Stimulated activated CD4-positive, alpha-beta T cell treated with anti-CD3 and anti-CD28 coated beads, Interleukin-15, amount 100 ng/mL, for 48 hours (primary cell): ENCODE results near the gene RAX2.
"Not testable (repeated sequence)": the region's sequence is repeated elsewhere in the genome, so short reads cannot be mapped to it uniquely, and the experiment has no call there.

Experiments used
- DNase-seq, 2 donors: peaks; one replicate each; pipeline ENCODE4 v3.0.0-alpha.2; 2020; ENCODE audit warnings: low read depth in 2 of 2

The RAX2 gene

DNA sequence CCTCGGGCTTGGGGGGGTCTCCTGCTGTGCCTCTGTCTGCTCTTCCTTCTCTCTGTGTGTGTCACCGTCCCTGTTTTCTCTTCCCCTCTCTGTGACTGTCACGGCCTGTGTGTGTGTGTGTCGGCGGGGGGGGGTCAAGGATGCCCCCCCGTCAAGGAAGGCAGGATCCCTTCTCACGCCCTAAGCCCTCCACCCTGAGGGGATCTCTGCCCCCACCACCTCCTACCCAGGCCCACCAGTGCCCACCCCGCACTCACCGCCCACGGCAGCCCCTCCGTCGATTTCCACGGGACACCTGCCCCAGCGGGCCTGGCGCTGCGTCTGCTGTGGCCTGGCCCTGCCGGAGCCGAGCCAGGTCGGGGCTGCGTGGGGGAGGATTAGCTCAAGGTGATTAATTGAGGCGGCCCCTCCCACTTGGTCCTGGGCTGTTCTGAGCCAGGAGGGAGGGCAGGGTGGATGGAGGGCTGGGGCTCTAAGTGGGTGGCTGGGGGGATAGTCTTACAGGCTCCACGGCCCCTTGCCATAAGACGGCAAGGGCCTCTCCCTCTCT is at the start of gene RAX2:
Gene RAX2 (minus strand): TSS at position 323 of the 550 bp plus-strand sequence. CDS start 486 bp downstream, outside the sequence.
- no peak for DNase-seq

DNA sequence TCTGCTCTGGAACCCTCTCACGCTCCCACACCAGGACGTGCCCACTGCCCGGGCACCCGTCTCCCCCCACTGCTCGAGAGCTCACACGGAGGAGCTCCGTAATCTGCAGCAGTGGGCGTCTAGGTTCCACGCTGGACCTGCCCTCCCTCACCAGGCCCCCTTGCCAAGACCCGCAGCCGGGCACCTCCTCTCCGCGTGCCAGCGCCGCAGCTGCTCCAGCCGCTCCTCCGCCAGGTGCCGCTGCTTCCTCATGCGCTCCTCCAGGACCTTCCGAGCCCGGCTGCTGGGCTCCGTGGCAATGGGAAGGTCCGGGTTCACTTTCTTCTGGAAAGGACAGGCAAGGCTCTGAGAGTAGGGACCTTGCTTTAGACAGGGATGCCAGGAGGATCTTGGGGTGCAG is 49.1 kb upstream of the RAX2 start:
- DNase-seq: no peak

DNA sequence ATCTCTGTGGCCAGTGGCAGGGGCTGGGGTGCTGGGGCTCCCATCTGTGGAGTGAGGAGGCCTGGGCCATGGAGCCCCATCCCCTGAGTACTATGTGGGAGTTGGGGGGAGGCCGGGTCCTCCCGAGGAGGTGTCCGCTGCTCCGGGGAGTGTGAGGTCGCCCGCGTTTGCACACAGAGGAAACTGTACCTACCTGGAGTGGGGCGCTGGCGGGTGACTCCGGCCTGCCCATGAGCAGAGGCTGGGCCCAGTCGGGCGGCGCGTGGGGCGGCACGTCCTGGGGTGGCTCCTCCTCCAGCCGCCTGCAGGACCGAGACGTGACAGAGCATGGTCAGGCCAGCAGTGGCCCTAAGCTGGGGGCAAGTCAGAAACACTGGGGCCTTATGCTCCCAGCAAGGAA is 48.0 kb upstream of the RAX2 start:
- DNase-seq: no peak

DNA sequence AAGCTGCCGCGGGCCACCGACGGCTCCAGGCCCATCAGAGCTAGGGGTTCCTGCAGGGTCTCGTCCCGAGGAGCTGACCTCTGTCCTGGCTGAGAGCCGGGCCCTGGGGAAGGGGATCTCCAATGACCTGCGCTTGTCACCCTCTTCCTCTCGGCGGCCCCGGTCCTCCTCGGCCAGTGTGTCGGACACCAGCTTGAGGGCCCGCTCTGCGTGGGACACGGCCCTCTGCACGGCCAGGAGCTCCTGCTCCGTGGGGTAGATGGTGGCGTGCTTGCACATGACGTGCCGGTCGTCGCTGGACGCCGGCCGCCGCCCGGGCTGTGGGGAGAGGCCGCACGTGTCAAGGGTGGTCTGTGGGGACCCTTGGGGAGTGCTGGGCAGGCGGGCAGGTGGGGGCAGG is 46.9 kb upstream of the RAX2 start:
- no peak for DNase-seq

DNA sequence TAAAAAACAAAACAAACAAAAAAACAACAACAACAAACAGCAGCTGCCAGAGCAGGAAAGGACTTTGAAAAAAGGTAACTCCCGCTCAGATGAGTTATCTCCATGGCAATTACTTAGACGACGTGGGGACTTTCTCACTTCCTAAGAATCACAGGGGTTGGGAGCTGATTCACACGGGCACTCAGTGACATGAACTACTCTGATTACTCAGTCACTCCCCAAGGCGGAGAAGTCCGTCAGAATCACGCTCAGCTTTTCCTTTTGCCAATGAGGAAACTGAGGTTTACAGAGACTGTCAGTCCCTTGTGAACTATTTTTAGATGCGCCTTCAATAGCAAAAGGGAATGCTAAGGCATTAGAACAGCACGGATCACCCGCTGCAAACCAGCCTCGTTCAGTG is 46.4 kb upstream of the RAX2 start:
- DNase-seq: peak; percentile 35 to 55

DNA sequence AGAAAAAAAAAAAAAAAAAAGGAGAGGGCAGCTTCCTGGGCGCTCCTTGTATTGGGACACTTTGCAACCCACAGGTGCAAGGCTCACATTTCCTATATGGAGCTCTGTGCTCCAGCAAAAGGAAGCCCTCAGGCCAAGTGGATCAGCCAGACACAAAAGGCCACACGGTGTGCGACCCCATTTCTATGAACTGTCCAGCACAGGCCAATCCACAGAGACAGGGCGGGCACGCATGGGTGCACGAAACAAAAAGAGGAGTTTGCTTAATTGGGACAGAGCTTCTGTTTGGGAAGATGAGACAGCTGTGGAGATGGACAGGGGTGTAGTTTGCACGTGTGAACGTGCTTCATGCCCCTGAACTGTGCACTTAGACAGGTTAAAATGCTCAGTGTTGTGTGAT is 45.7 kb upstream of the RAX2 start:
- DNase-seq: no peak

DNA sequence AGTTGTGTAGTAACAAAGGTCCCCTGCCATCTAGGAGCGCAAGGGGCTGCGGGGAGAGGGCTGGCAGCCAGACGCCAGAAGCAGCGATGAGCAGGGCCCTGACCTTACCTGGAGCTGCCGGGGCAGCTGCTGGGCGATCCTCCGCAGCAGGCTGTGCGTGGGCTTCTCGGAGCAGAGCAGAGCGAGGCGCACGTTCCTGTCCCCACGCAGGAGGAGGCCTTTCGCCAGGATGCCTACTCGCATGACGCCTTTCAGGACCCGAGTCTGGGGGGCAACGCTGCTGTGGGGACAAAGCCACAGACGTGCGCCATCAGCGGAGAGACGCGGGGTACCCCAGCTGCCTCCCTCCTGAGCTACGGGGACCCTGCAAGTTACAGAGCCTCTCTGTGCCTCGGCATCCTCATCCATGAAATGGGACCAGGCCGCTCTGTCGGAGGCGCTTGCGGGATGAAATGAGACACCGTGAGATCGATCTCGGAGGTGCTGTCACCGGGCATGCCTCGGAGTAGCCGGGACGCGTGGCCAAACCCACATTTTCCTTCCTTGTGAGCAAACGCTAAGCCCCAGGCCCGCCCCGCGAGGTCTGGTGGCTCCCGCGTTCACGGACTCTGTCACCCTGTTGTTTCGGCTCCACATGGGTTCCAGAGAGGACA is 44.7 kb upstream of the RAX2 start:
- no peak for DNase-seq

DNA sequence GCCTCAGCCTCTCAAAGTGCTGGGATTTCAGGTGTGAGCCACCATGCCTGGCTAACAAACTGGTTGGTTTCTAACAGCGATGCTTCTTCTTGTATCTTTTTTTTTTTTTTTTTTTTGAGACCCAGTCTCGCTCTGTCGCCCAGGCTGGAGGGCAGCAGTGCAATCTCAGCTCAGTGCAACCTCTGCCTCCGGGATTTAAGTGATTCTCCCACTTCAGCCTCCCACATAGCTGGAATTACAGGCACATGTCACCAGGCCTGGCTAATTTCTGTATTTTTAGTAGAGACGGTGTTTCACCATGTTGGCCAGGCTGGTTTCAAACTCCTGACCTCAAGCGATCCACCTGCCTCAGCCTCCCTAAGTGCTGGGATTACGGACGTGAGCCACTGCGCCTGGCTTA is 44.1 kb upstream of the RAX2 start:
- not testable (repeated sequence) for DNase-seq

DNA sequence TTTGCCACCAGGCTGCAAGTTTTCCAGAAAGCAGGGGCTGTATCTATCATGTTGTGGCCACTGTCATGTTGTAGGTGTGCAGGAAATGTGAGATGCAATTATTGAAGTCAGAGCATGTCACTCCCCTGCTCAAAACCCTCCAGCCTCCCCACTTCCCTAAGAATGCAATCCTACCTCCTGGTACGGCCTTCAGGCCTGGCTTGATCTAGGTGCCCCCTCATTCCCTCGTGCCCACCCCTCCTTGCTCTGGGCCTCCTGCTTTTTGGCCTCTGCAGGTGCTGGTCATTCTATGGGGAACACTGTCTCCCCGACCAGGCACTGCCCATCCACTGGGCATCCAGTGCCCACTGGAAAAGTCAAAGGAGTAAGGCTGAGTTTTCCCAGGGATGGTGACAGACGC is 42.6 kb upstream of the RAX2 start:
- no peak for DNase-seq

DNA sequence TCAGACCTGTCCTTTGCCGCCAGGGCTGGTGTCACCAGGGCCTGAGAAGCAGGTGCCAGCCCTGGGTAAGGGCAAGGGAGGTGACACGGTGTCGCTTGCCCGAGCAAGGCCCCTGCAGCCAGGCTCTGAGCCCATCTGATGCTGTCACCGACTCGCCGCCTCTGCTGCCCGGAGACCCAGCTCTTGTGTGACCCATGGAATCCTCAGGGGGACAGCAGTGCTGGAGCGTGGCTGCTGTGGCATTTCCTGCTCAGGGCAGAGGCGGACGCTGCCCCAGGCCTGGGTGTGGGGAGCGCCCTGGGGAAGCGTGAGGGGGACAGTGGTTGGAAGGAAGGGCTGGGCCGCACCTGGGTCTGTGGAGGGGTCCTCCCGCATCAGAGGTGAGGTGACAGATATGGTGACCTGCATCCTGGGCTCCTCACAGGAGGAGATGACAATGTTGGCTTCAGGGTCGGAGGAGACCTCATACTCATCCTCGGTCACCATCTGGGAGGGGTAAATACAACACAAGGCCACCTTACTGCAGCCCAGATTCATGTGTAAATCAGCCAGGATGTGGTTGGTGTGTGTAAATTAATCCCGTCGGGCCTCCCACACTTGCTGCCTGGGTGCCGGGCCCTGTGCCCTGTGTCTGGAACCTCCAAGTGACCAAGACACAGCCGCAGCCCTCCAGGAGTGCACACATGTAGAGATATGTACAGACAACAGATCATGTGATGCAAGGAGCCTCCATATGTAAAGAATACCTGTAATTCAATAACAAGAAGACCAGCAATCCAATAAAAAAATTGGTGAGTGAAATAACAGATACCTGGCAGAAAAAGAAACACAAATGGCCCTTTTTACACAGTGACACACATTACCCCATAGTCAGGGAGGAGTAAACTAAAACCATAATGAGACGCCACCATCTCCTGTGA is 41.7 kb upstream of the RAX2 start:
- DNase-seq: no peak

DNA sequence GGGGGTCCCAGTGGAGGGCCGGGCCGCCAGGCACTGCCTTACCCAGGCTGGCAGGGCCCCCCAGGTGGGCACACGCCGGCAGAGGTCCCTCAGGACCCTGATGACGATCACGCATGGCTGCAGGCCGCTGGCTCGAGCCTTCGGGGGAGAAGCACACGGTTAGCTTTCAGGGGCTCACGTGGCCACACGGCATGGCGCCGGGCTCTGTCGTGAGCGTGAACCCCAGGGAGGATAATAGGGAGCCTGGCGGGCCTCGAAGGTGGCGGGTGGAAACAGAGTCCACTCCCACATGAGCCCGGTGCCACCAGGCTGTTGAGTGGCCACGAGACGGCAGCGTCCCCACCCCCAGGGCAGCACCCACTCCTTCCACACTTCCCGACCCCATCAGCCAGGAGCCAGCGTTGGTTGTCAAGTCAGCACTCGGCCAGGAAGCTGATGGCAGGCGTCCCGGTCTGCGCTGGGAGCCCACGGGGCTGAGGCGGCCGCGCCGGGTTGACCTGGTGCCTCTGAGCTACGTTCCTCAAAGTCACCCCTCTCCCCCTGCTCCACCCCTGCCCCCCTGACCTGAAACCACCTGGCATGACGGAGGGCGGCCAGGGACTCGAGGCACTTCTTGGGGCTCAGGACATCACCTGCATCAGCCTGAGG is 38.8 kb upstream of the RAX2 start:
- no peak for DNase-seq

DNA sequence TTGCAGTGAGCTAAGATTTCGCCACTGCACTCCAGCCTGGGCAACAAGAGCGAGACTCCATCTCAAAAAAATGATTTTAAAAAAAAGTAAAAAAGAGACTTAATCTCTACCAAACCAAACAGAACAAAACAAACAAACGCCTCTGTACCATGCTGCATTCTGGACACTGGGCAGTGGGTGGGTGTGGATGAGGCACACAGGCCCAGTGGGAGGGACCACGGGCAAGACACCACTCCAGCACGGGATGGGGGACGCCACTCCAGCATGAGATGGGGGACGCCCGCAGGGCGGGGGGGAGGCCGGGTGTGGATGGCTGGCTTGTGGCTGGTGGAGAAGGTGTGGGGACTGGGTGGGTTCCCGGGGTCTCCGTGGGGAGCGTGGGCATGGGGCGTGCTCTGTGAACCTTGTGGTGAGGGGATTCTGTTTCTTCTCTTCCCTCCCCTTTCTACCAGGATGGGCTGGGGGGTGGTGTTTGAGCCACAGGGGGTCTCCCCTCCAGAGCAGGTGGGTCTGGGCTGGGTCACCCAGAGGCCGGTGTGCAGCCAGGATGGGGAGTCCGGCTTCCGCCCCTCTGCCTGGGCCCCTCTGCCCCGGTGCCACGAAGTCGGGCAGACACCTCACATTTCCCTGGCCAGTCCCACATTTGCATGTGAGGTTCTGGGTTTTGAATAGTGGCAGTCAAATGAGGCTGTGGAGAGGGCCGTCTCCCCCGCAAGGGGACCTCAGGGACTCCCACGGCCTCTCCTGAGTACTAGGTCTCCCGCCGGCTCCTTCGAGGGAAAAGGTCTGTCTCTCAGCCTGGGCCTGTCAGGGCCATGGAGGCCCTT is 38.1 kb upstream of the RAX2 start:
- no peak for DNase-seq

DNA sequence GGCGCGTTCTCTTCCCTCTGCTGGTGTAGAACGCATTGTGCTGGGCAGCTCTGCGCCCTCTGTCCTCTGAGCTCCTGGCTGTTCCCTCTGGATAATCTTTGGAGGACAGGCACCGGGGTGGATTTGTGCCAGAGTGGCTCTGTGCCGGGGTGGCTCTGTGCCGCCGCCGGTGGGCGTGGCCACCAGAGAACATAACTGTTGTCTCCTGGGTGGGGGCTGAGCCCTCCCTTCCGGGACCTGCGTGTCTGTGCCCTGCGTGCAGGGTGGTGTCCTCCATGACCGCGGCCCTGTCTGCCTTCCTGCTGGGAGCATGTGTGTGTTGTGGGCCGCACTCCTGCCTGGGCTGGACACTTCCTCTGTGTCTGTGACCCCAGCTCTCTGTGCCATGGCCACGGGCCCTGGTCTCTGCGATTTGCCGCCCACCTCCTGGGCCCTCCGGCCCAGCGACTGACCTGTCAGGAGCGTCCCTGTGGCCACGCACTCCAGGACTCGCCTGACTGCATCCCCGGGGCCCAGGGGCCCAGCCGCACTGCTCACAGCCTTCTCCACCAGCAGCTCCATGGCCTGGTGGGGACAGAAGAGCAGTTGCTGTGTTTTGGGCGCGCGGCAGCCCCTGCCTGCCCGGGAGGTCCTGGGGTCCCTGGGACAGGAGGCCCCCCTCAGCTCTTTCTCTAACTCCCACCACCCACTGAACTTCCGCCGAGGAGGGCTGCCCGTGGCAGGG is 36.6 kb upstream of the RAX2 start:
- DNase-seq: no peak

DNA sequence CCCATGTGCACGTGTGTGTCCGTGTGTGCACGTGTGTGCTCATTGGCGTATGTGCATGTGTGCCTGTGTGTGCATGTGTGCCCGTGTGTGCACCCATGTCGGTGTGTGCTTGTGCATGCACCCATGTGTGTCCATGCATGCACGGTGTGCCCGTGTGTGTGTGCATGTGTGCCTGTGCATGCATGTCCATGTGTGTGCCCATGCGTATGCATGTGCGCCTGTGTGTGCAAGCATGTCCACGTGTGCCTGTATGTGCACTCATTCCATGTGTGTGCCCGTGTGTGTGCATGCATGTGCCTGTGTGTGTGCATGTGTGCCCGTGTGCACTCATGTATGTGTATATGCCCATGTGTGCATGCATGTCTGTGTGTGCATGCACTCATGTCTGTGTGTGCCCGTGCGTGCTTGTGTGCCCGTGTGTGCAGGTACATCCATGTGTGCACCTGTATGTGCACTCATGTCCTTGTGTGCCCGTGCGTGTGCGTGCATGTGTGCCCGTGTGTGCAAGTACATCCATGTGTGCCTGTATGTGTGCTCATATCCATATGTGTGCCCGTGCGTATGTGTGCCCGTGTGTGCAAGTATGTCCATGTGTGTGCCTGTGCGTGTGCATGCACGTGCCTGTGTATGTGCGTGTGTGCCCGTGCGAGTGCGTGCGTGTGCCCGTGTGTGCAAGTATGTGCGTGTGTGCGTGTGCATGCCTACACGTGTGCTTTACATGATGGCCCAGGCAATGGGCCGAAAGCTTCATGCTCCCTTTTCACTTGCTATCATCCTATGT is 35.7 kb upstream of the RAX2 start:
- no peak for DNase-seq

DNA sequence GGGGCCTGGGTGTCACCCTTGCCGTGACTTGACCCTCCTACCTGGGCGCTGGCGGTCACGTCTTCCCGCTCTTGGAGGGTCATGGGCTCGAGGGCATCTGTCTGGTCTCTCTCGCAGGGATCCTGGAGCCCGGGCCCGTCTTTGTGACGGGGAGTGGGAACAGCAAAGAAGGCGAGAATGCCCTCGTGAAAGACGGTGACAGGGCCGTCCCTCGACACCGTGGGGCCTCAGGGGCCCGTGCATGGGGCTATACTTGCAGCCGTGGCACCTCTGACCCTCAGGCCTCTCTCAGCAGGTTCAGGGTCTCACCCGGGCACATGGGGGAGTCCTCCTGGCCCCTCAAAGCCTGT is 35.1 kb upstream of the RAX2 start:
- DNase-seq: no peak

DNA sequence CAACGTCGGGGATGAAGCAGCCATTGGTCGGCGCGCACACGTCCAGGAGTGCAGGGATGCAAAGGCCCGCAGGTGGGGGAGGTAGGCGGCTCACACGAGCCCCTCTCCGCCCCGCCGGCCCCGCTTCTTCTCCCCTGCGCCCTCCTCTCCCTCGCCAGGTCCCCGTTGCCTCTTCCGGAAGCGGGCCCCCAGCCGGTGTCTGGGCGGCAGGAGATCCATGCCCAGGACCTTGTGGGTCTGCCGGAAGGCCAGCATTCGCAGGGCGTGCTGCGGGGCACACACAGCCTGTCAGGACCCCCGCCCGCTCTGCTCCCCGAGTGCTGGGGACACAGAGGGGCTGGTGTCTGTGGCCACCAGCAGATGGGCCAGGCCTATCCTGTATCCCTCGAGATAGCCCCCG is 33.8 kb upstream of the RAX2 start:
- no peak for DNase-seq

DNA sequence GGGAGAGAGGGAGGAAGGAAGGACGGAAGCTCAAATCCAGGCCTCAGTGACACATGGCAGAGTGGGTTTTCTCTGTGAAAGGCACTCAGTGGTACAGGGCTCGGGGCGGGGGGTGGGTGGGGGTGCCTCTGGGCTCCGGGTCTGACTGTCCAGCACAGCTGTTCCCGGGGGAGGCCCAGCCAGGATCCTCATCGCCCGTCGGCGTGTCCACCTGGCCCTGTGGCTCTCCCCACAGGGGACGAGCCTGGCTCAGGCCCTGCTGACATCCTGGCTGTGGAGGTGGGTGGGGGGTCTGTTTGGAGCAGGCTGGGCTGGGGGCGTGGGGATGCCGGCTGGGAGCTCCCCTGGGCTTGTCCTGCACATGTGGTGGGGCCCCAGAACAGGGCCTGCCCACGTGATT is 32.4 kb upstream of the RAX2 start:
- DNase-seq: no peak

DNA sequence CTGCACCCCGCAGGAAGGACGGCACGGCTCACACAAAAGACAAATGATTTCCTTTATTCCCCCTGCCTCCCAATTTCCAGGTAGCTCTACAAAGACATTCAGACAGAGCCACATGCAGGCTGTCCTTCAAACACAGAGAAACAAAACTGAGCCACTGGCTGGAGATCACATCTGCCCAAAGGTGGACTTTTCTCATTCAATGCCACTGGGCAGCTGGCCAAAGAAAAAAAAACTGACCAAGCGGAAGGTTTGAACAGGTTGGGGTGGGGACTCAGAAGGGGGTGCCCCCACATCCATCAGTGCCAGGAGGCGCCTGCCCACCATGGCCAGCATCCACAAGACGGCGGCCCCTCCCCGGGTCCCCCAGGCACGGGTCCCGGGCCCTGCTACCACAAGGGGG is 32.0 kb upstream of the RAX2 start:
- DNase-seq: no peak

DNA sequence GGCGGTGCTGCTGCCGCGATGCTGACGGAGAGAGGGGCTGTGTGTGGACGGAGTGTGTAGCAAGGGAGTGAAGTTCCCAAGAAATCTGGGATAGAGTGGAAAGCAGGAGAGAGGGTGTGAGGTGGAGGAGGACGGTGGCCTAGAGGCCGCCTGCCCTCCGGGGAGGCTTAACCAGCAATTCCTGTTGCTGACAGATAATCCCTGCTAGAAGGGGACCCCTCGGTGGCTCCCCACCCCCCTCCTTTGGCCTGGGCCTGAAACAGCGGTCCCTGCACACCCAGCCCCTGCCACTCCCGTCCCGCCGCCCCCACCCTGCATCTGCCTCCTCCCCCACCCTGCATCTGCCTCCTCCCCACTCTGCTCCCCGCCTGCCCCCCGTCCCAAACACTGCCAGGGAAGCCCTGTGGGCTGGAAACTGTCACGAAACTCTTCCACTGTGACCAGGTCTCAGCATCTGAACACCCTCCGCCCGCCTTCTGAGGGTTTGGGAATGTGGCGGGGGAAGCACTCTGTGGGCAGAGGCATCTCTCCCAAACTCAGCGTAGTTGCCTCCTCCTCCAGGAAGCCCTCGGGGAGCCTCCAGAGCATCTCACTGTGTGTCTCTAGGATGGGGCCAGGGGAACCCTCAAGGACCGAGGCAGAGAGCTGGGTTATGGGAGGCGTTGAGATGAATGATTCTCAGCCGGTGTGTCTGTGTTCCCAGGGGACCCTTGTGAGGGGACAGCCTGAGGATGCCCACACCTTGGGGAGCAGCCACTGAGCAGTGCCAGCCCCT is 31.3 kb upstream of the RAX2 start:
- DNase-seq: no peak
